Endodermal cell (in vitro differentiated cells): Measurements from ENCODE around the gene ABTB2. TPM values are rescaled to one million over a fixed set of nuclear protein-coding genes. Genes with fewer than 3 reads are reported as not detected.

ENCODE experiments used
- DNase-seq: peaks from one replicate; pipeline ENCODE4 v3.0.0-alpha.2; 2017
- H3K27ac ChIP-seq: 2 replicates; pipeline ENCODE4 v1.5.1; 2013; ENCODE audit warnings: mild to moderate bottlenecking, low read depth, low read length, moderate library complexity
- H3K27me3 ChIP-seq: 2 replicates; pipeline ENCODE4 v1.6.1; 2013; ENCODE audit warnings: mild to moderate bottlenecking, low read length, moderate library complexity; ENCODE audit not compliant: insufficient read depth, control insufficient read depth, poor library complexity, severe bottlenecking
- H3K36me3 ChIP-seq: 2 replicates; pipeline ENCODE4 v1.7.0; 2013; ENCODE audit warnings: mild to moderate bottlenecking, low read length, moderate library complexity; ENCODE audit not compliant: control insufficient read depth, insufficient read depth
- H3K4me1 ChIP-seq: one replicate; pipeline ENCODE4 v1.7.0; 2013; ENCODE audit warnings: low read length; ENCODE audit not compliant: control insufficient read depth, insufficient read depth
- H3K4me3 ChIP-seq: 2 replicates; pipeline ENCODE4 v1.5.1; 2013; ENCODE audit warnings: mild to moderate bottlenecking, low read length, moderate library complexity
- H3K9ac ChIP-seq: 2 replicates; pipeline ENCODE4 v1.6.1; 2013; ENCODE audit warnings: mild to moderate bottlenecking, low read length, moderate library complexity; ENCODE audit not compliant: poor library complexity, severe bottlenecking; ENCODE audit errors: extremely low read depth
- H3K9me3 ChIP-seq: 2 replicates; pipeline ENCODE4 v1.6.1; 2013; ENCODE audit warnings: mild to moderate bottlenecking, low read length, moderate library complexity; ENCODE audit not compliant: control insufficient read depth
- H3K27ac Mint-ChIP-seq: 2 replicates; pipeline ENCODE4 v1.8.0; 2020; ENCODE audit warnings: mixed read lengths
- H3K27me3 Mint-ChIP-seq: 2 replicates; pipeline ENCODE4 v1.8.0; 2021; ENCODE audit warnings: mild to moderate bottlenecking, mixed read lengths; ENCODE audit not compliant: insufficient read depth
- H3K36me3 Mint-ChIP-seq: 2 replicates; pipeline ENCODE4 v1.8.0; 2020; ENCODE audit warnings: low read depth, mixed read lengths
- H3K4me1 Mint-ChIP-seq: 2 replicates; pipeline ENCODE4 v1.8.0; 2020; ENCODE audit warnings: mixed read lengths
- H3K4me3 Mint-ChIP-seq: 2 replicates; pipeline ENCODE4 v1.8.0; 2020; ENCODE audit warnings: mild to moderate bottlenecking, moderate library complexity, mixed read lengths
- H3K9me3 Mint-ChIP-seq: 2 replicates; pipeline ENCODE4 v1.8.0; 2020; ENCODE audit warnings: mild to moderate bottlenecking, mixed read lengths
- WGBS, 2 experiments: methylation state at CpG; one replicate each; pipeline versions ENCODE4 v1.1.5 to v1.1.7; 2013; ENCODE audit warnings: missing lambda C conversion rate in 2 of 2, mixed read lengths in 1 of 2; ENCODE audit not compliant: insufficient coverage in 1 of 2, insufficient read length in 1 of 2; 5-methylcytosine and 5-hydroxymethylcytosine counted together
- total RNA-seq, 2 donors: library from RNA; stranded (reverse); fragmentation: NEBNext Ultra II Directional in 1 of 2; extraction: Animal tissue kit (Norgen Biotek cat#: 25700) in 1 of 2; gene quantifications; 2 replicates in 1 of 2; 3 replicates in 1 of 2; pipeline ENCODE4 v1.2.1, GENCODE V29; 2021
- TF ChIP-seq, protein P1 (sequence below): fragments of 200-600 bp; sonication (generic); conservative IDR thresholded peaks from 2 replicates; pipeline ENCODE4 v1.5.0; 2021; ENCODE audit warnings: antibody characterized with exemption, mild to moderate bottlenecking

Gene ABTB2
- total RNA-seq, 2 donors from 2014 or later = 2.9 to 5.2 TPM

DNA sequence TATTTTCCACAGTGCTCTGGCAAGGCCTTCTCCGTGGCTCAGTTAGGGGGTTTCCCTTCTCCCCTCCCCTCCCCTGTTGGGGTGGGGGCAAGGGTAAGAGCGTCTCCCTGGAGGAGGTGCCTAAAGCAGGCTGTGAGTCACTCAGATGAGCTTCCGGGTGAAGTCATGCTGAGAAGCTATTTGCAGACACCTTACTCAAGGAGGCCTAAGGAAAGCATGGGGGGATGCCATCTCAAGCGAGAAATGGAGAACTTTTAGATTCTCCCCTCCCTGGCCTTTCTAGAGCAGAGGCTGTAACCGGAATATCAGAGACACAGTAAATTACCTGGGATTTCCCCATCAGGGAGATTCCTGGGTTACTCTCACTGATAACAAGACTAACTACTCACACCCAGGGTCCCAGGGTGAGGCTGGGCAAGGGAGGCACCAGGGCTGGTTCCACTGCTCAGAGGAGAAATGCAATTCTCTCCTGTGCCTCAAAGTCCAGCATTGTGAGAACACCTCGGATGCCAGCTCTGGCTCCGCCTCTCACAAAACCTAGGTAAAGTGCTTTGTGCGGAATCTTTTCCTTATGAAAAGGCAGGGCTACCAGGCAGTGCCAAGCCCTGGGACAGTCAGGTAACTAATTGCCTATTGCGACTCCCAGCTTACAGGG lies 123.6 kb downstream of the ABTB2 start:
- DNase-seq = peak; percentile 90
- Histone ChIP-seq H3K4me1 (peaks cover 22% of the 10 kb centered on the region), H3K9ac (no peak overlapping the region), H3K27me3 (no peaks in the 10 kb centered on the region), H3K36me3 (no peaks in the 10 kb centered on the region), H3K4me3 (peak overlapping the region; percentile 6), H3K9me3 (no peaks in the 10 kb centered on the region), H3K27ac (no peak overlapping the region)
- Mint-ChIP-seq H3K27ac (peak overlapping the region; percentile 76), H3K27me3 (no peaks in the 10 kb centered on the region), H3K36me3 (no peaks in the 10 kb centered on the region), H3K4me3 (no peak overlapping the region), H3K9me3 (no peaks in the 10 kb centered on the region), H3K4me1 (peaks cover 30% of the 10 kb centered on the region)
- TF ChIP-seq, protein P1, sequence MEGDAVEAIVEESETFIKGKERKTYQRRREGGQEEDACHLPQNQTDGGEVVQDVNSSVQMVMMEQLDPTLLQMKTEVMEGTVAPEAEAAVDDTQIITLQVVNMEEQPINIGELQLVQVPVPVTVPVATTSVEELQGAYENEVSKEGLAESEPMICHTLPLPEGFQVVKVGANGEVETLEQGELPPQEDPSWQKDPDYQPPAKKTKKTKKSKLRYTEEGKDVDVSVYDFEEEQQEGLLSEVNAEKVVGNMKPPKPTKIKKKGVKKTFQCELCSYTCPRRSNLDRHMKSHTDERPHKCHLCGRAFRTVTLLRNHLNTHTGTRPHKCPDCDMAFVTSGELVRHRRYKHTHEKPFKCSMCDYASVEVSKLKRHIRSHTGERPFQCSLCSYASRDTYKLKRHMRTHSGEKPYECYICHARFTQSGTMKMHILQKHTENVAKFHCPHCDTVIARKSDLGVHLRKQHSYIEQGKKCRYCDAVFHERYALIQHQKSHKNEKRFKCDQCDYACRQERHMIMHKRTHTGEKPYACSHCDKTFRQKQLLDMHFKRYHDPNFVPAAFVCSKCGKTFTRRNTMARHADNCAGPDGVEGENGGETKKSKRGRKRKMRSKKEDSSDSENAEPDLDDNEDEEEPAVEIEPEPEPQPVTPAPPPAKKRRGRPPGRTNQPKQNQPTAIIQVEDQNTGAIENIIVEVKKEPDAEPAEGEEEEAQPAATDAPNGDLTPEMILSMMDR = no peak
- 42 to 62% methylated on average over 6 to 9 of the region's 9 CpGs for WGBS, 2 experiments

DNA sequence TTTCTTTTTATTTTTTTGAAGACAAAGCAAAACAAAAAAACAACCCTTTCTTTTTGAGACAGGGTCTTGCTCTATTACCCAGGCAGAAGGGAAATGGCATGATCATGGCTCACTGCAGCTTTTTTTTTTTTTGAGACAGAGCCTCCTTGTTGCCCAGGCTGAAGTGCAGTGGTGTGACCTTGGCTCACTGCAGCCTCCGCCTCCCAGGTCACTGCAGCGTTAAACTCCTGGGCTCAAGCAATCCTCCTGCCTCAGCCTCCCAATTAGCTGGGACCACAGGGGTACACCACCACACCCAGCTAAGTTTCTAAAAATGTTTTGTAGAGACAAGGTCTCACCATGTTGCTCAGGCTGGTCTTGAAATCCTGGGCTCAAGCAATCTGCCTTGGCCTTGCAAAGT lies 124.6 kb downstream of the ABTB2 start:
- H3K4me3 ChIP-seq = no peak overlapping the region
- WGBS, 2 experiments = 89 to 90% methylated on average over 2 of the region's 2 CpGs
- no peaks in the 10 kb centered on the region for H3K9me3 Mint-ChIP-seq
- peaks cover 22% of the 10 kb centered on the region for H3K4me1 ChIP-seq
- no peaks in the 10 kb centered on the region for H3K36me3 Mint-ChIP-seq
- H3K27ac Mint-ChIP-seq = no peak overlapping the region
- H3K9ac ChIP-seq = no peak overlapping the region
- H3K4me3 Mint-ChIP-seq = no peak overlapping the region
- H3K9me3 ChIP-seq = no peaks in the 10 kb centered on the region
- no peaks in the 10 kb centered on the region for H3K27me3 ChIP-seq
- no peak overlapping the region for H3K27ac ChIP-seq
- H3K36me3 ChIP-seq = no peaks in the 10 kb centered on the region
- TF ChIP-seq, protein P1 = no peak
- no peaks in the 10 kb centered on the region for H3K27me3 Mint-ChIP-seq
- no peak for DNase-seq
- H3K4me1 Mint-ChIP-seq = peaks cover 30% of the 10 kb centered on the region

DNA sequence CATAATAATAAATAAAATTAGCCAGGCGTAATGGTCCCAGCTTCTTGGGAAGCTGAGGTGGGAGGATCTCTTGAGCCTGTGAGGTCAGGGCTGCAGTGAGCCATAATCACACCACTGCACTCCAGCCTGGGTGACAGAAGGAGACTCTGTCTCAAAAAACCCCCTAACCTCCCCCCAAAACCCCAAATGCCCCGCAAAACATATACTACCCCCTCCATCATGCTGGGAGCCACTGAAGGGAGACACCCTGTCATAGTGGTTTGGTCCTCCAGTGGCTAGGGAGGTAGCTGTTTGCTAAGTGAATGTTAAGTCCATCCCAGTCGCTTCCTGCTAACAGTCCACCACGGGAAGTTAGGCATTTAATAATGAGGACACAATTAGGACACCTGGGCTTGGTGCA lies 125.0 kb downstream of the ABTB2 start:
- Histone ChIP-seq H3K27ac (no peak overlapping the region), H3K36me3 (no peaks in the 10 kb centered on the region), H3K9me3 (no peaks in the 10 kb centered on the region), H3K4me3 (no peak overlapping the region), H3K4me1 (peaks cover 22% of the 10 kb centered on the region), H3K27me3 (no peaks in the 10 kb centered on the region), H3K9ac (no peak overlapping the region)
- peaks cover 30% of the 10 kb centered on the region for H3K4me1 Mint-ChIP-seq
- no peaks in the 10 kb centered on the region for H3K36me3 Mint-ChIP-seq
- TF ChIP-seq, protein P1 = no peak
- no peak overlapping the region for H3K4me3 Mint-ChIP-seq
- H3K27me3 Mint-ChIP-seq = no peaks in the 10 kb centered on the region
- no peaks in the 10 kb centered on the region for H3K9me3 Mint-ChIP-seq
- no peak for DNase-seq
- H3K27ac Mint-ChIP-seq = no peak overlapping the region
- 80% methylated on average over 4 of the region's 4 CpGs; no CpG with 5 or more reads in 1 of the 2 experiments for WGBS, 2 experiments
